HG03469 (cell line): ENCODE results near the gene CTNNB1.

Experiments used
- ATAC-seq: cut with Tn5 transposase; IDR thresholded peaks from one replicate; pipeline ENCODE4 v1.9.1; 2021; ENCODE audit warnings: mild to moderate bottlenecking, moderate library complexity, moderate number of reproducible peaks; ENCODE audit not compliant: unreplicated experiment

Gene CTNNB1

DNA sequence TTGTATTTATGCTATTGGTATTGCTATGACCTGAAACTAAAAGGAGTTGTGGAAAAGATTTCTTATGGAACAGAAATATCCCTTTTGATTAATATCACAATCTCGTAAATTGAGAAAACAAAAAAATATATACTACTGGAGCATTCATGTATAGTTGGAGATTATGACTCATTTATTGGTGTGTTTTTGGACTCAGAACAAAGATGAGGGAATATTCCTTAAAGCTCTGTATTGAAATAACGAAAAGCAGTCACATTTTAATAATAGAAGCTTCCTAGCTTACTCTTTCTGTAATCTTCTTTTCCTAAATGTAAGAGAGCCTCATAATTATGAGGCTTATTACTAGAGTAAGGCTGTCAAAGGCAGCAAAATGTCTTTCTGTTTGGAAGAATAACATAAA is 14.3 kb downstream of the CTNNB1 start:
- no peak for ATAC-seq

DNA sequence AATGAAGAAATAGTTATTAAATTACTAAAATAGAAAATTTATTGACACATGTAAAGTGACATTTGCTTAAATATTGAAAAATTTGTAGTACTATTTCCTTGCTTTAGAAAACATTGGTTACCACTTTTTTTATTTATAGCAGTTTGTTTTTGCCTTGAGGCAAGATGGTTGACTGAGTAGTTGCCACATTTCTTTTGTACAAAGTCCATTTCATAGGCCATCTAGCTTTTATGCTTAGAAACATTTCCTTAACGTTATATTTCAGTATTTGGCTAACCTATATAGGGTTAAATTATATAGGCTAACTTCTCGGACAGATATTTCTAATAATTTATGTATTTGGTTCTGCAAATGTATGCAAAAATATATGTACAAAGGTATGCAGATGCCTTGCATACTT is 17.1 kb downstream of the CTNNB1 start:
- ATAC-seq, result no peak

DNA sequence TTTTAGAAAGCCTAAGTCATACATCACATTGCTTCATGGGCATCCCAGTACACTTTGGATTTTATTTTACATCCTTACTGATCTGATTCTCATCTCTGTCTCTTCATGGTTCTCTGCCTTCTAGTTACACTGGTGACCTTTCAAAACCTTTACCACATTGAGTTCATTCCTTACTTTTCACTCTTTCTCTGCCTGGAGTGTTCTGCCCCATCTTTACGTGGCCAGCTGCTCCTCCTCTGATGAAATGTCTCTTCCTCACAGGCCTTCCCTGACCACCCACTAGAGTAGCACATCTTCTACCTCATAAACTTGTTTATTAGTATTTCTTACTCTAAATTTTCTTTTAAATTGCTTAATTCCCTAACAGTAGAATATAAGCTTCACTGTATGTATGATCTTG is 17.7 kb downstream of the CTNNB1 start:
- no peak for ATAC-seq

GRCh38 chr3:41219424-41219823 is 20.1 kb downstream of the CTNNB1 start:
- no peak for ATAC-seq

DNA sequence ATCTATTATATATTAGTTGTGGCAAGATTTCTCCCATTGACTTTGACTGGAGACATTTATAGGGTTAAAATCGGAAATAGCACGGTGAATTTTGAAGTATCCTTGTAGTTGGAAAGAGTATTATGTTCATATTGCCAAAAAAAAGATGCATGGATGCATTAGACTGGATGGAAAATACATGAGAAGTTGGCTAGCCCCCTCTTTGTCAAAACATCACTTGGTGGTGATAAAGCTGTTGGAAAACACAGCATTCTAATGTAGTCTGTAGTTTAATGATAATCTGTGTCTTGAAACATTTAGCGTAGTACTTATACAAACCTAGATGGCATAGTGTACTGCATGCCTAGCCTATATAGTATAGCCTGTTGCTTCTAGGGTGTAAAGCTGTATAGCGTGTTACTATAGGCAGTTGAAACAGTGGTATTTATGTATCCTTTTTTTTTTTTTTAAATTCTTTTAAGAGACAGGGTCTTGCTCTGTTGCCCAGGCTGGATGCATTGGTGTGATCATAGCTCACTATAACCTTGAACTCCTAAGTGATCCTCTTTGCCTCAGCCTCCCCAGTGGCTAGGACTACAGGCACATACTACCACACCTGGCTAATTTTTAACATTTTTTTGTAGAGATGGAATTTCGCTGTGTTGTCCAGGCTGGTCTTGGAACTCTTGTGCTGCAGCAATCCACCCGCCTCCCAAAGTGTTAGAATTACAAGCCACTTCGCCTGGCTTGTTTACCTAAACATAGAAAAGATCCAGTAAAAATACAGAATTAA is 21.8 kb downstream of the CTNNB1 start:
- no peak for ATAC-seq

GRCh38 chr3:41222012-41222411 is 22.7 kb downstream of the CTNNB1 start:
- ATAC-seq, result no peak

DNA sequence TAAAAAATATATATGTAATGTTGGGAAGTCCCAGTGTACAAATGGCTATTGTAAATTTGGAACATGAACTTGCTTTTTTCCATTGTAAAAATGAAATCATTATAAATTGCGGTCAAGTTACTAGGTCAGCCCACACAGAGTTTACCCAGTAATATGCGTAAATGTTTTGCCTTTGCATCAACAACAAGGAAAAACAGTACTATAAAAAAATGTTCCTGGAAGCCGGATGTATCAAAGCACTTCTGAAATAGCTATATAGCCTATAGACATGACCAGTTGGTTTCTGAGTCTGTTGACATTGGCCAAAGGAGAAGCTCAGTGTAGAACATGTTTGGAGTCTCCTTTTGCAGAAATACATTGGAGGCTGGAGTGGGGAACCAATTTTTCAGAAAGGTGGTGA is 23.2 kb downstream of the CTNNB1 start:
- ATAC-seq, result no peak

- ATAC-seq, result no peak
Observed at GRCh38 chr3:41223078-41223477, 23.8 kb downstream of the CTNNB1 start.

DNA sequence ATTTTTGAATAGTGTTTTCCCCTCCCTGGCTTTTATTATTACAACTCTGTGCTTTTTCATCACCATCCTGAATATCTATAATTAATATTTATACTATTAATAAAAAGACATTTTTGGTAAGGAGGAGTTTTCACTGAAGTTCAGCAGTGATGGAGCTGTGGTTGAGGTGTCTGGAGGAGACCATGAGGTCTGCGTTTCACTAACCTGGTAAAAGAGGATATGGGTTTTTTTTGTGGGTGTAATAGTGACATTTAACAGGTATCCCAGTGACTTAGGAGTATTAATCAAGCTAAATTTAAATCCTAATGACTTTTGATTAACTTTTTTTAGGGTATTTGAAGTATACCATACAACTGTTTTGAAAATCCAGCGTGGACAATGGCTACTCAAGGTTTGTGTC is 24.4 kb downstream of the CTNNB1 start:
- no peak for ATAC-seq

DNA sequence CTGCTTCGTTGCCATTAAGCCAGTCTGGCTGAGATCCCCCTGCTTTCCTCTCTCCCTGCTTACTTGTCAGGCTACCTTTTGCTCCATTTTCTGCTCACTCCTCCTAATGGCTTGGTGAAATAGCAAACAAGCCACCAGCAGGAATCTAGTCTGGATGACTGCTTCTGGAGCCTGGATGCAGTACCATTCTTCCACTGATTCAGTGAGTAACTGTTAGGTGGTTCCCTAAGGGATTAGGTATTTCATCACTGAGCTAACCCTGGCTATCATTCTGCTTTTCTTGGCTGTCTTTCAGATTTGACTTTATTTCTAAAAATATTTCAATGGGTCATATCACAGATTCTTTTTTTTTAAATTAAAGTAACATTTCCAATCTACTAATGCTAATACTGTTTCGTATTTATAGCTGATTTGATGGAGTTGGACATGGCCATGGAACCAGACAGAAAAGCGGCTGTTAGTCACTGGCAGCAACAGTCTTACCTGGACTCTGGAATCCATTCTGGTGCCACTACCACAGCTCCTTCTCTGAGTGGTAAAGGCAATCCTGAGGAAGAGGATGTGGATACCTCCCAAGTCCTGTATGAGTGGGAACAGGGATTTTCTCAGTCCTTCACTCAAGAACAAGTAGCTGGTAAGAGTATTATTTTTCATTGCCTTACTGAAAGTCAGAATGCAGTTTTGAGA is 25.0 kb downstream of the CTNNB1 start:
- ATAC-seq, result no peak

DNA sequence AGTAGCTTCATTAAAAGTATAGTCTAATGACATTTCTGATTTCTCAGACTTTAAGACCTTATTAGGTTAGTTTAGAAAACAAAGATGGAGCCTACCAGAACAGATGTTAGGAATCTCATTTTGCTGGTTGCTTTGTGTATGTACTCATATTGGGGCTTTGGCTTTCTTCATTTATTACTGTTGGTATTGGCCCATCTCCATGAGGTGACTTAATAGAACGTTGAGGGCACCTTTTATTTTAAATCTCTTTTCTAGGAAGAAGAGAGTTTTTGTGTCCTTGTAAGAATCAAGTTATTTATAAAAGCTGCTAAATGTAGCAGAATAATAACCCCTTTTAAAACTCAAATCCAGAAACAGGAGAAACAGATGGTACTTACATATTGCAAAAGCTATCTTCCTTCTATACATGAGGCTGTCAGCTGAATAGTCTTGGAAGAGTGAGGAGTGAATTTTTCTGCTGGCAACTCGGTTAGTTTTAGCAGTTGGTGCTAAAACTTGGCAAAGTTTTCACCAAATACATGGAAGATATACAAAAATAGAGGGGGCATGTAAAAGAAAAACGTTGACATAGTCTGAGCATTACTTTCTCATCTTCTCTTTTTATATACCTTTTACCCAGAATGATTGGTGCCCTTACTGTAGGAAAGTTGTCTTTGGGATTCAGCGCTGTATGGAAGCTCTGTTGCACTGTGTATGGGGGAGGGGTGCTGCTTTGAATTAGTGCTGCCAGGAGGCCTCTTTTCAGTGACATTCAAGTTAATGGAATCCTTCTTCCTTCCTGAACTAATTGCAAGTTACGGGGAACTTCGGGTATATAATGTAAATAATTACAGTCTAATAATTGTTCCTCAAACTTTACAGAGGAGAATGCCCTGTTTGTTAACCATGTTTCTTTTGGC is 35.8 kb downstream of the CTNNB1 start:
- ATAC-seq, result no peak

DNA sequence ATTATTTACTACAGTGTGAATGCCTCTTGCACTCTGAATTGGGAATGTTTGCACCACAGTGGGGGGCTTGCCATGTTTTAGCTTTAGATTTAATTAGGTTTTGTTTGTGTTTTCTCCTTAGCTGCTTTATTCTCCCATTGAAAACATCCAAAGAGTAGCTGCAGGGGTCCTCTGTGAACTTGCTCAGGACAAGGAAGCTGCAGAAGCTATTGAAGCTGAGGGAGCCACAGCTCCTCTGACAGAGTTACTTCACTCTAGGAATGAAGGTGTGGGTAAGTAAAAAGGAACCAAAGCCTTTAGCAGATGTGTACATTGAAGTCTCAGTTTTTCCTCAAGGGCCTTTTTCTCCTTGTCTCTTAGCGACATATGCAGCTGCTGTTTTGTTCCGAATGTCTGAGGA is 36.9 kb downstream of the CTNNB1 start:
- no peak for ATAC-seq

- ATAC-seq, result no peak
Observed at GRCh38 chr3:41237907-41238306, 38.6 kb downstream of the CTNNB1 start.

GRCh38 chr3:41239587-41239986 is 40.3 kb downstream of the CTNNB1 start:
- ATAC-seq, result no peak

DNA sequence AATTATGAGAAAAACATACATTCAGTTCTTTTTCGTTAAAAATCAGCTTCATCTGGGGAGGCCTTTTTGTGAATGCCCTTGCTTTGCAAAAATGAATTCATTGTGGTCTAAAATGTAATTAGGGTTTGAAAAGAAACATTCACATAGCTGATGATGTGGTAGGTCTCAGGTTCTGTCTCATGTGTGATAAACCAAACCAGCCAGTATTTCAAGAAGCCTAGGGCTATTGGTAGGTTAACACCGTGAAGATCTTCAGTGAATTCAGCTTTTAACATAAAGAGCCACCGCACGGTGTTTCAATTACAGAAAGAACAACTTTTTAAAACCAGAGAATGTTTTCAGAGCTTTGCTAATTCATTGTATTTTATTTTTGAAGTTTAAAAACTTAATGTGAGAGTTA is 41.9 kb downstream of the CTNNB1 start:
- ATAC-seq, result no peak

DNA sequence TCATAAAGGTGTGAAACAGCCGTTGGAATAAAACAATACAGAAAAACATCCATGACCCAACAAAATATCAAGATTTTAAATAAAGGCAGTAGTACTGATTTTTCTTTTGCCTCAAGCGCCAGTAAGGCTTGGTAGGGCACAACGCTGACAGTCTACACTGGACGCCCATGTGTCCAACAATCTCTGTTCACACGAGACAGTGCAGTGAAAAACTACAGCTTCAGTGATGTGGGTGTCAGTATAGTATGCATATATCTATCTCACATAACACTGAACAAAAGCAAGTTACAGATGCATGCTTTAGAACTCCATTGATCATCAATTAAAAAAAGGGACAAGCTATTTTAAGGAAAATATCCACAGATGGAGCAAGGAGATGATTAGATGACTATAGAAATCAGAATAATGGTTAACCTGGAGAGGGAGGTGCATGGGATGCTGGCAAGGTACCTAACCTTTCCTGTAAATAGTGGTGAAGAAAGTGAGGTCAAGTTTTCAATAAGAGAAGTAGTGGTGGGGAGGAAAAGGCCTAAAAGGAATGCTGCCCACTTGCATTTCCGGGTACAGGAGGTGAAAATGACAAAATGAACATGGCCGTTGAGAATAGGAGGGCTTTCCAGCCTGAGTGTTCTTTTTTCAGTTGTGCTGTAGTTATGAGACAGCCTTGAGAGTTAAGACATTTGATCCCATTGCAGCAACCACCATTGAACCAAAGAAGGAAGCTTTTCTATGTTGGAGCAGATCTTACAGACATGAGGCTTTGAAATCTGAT is 42.7 kb downstream of the CTNNB1 start:
- ATAC-seq, result no peak

- no peak for ATAC-seq
Observed at GRCh38 chr3:41243183-41243582, 43.9 kb downstream of the CTNNB1 start.

DNA sequence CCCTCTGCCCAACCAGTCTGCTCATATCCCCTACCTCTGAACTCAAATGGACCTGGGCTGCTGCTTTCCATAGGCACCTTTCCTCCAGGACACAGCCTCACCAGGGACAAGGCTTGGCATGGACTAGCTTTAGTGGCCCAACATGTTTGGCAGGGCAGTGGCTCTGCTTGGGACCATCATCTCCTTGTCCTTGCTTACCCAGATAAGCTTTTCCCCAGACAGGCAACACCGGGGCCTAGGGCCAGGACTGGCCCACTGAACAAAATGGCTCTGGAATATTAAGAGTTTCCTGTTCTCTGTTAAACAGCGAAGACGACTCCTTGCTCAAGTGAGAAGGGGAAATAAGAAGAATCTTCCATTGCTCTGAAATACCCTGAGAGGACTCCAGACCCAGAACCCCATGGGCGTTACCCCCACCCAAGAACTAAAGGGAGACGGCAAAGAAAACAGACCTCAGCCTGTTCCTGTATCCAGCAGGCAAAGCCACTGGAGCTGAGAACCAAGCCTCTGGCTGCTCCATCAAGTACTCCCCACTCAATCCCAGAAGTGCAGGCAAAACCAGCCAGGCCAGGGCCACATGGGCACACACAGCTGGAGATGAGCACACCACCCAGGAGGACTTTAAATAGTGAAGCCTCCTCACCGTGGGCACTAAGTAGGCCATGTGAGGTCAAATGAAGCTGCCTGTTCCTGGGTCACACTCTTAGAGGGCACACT is 45.5 kb downstream of the CTNNB1 start:
- ATAC-seq, result no peak

GRCh38 chr3:41247055-41248004 is 48.0 kb downstream of the CTNNB1 start:
- ATAC-seq, result no peak
